K562 (cell line): ENCODE data around the gene ZBTB9. TPM values are rescaled to one million over a fixed set of nuclear protein-coding genes. Genes with fewer than 3 reads are reported as not detected.
A peak's percentile ranks its signal among the peaks of the same experiment; 100 is the strongest.

ENCODE experiments used
- ARHGAP35 ChIP-seq: fragments of 450-650 bp; IDR thresholded peaks from 2 replicates; pipeline ENCODE4 v1.6.1; 2018; ENCODE audit not compliant: partially characterized antibody
- REST ChIP-seq, 2 experiments: fragments of 450-650 bp; formaldehyde crosslinking in 1 of 2; IDR thresholded peaks; 2 replicates each; pipeline versions ENCODE4 v1.4.0 to v1.6.1; 2014 to 2020; ENCODE audit warnings: mild to moderate bottlenecking in 2 of 2, borderline replicate concordance in 1 of 2, low read depth in 1 of 2
- TCF15 ChIP-seq: fragments of 250-450 bp; sonication (Bioruptor Pico); IDR thresholded peaks from 2 replicates; pipeline ENCODE4 v1.8.0; 2022; ENCODE audit warnings: moderate library complexity, mild to moderate bottlenecking, inconsistent platforms
- polyA plus RNA-seq, 8 experiments: library from polyadenylated mRNA; depleted of rRNA in 4 of 8; stranded (reverse) in 5 of 8; unstranded in 3 of 8; fragments of >200 nt; fragmentation: Nextera tagmentation in 2 of 8; fragmentation: Illumina TruSeq in 1 of 8; extraction: Ambion mirVana in 2 of 8; extraction: Trizol in 1 of 8; gene quantifications; 2 replicates each; pipeline versions ENCODE4 v1.2.1 to v1.2.3, GENCODE V29; 2011 to 2014; ENCODE audit warnings: inconsistent platforms in 1 of 8, missing spikeins in 1 of 8
- total RNA-seq, 7 experiments: library from RNA; depleted of rRNA in 6 of 7; stranded (reverse); fragments of >200 nt in 6 of 7; fragmentation: Illumina TruSeq in 2 of 7; extraction: Trizol in 2 of 7; gene quantifications; 2 replicates each; pipeline versions ENCODE4 v1.2.1 to v1.2.3, GENCODE V29; 2011 to 2021; ENCODE audit warnings: low replicate concordance in 1 of 7
- TF ChIP-seq, protein P1 (sequence below), 2 experiments: fragments of 450-650 bp; IDR thresholded peaks; 2 replicates each; pipeline ENCODE4 v1.6.1; 2016; ENCODE audit warnings: mild to moderate bottlenecking in 2 of 2, borderline replicate concordance in 1 of 2, low read depth in 1 of 2, moderate library complexity in 1 of 2

ZBTB9 gene
- total and polyA plus RNA-seq, 9 of the 15 experiments (the other 6 are each of a cell fraction or from before 2014, with no cell fraction given): 1.9 to 19.5 (median 10.4) TPM

DNA sequence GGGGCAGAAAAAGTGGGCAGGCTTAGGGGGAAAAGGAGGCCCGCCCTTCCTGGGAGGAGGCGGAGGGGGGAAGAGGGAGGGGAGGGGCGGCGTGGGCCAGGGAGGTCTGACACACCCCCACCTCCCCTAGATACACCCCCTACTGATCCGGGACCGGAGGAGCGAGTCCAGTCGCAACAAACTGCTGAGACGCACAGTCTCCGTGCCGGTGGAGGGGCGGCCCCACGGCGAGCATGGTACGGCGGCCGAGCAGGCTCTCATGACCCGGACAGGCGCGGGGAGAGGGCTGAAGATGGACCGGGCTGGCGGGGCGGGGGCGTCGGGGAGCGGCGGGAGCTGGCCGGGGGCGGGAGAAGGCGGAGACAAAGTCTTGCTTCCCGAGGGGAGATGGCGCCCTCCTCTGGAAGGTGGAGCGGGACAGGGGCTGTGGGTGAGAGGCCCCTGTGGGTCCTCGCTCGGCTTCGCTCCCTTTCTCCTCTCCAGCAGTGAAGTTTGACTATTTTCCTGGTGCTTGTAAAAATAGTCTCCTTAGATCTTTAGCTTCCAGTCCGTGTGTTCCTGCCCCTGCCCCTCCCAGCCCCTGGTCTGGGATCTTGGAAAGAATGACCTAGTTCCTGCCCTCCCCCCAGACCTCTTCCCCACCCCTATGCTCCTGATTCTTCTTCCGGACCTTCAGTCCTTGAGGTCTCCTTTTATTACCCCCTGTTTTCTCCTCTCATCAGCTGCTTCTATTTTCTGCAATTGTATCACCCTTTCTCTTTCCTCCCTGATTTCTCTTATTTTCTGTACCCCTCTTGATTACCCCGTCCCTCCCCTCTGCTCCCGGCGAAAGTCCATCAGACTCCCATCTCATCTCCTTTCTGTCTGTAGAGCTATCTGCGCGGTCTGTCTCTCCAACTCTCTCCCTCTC lies 28.5 kb upstream of the ZBTB9 start (continued):
- TF ChIP-seq REST (IDR thresholded peaks at IDR 0.05; ENCODE audit: borderline replicate concordance): peak; percentile 67
- no peak for TF ChIP-seq REST (CRISPR knock-in tag; IDR thresholded peaks at IDR 0.05; ENCODE audit: low read depth)
- no peak for TF ChIP-seq ARHGAP35
- TF ChIP-seq TCF15: no peak
- TF ChIP-seq, protein P1, sequence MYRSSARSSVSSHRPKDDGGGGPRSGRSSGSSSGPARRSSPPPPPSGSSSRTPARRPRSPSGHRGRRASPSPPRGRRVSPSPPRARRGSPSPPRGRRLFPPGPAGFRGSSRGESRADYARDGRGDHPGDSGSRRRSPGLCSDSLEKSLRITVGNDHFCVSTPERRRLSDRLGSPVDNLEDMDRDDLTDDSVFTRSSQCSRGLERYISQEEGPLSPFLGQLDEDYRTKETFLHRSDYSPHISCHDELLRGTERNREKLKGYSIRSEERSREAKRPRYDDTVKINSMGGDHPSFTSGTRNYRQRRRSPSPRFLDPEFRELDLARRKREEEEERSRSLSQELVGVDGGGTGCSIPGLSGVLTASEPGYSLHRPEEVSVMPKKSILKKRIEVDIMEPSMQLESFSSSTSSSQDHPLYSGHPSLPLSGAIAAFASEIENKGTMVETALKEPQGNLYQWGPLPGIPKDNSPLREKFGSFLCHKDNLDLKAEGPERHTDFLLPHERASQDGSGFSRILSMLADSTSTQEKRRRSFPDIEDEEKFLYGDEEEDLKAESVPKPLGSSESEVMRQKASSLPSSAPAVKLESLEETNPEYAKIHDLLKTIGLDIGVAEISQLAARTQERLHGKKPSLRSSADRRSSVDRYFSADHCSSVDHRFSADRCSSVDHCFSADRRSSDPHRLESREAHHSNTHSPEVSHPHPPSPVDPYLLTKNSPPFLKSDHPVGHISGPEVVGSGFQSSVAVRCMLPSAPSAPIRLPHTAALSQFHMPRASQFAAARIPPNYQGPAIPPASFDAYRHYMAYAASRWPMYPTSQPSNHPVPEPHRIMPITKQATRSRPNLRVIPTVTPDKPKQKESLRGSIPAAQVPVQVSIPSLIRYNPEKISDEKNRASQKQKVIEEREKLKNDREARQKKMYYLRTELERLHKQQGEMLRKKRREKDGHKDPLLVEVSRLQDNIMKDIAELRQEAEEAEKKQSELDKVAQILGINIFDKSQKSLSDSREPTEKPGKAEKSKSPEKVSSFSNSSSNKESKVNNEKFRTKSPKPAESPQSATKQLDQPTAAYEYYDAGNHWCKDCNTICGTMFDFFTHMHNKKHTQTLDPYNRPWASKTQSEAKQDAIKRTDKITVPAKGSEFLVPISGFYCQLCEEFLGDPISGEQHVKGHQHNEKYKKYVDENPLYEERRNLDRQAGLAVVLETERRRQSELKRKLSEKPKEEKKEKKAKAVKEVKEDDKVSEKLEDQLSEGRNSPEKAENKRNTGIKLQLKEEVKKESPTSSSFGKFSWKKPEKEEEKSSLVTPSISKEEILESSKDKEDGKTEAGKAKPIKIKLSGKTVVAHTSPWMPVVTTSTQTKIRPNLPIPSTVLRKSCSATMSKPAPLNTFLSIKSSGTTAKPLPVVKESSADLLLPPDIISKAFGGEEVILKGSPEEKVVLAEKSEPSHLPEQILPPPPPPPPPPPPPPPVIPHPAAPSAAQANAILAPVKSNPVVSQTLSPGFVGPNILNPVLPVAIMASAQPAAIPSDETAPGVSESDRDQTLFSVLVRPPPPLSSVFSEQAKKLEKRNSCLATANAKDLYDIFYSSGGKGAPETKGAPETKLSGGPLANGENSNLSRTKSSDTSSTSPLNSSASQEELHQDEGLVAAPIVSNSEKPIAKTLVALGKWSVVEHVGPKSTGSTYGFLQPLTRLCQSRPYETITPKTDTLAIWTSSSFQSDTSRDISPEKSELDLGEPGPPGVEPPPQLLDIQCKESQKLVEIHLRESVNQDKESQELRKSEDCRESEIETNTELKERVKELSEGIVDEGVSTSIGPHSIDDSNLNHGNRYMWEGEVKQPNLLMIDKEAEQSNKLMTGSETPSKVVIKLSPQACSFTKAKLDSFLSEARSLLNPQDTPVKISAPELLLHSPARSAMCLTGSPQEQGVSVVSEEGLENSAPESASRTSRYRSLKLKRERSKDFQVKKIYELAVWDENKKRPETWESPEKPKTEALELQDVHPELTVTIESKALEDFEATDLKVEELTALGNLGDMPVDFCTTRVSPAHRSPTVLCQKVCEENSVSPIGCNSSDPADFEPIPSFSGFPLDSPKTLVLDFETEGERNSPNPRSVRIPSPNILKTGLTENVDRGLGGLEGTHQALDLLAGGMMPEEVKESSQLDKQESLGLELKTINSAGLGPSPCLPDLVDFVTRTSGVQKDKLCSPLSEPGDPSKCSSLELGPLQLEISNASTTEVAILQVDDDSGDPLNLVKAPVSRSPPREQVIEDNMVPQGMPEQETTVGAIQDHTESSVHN (IDR thresholded peaks at IDR 0.05; ENCODE audit: borderline replicate concordance in 1 of 2, low read depth in 1 of 2): no peak
